ENCODE measurements around the gene PAPPA. TPM values are rescaled to one million over a fixed set of nuclear protein-coding genes. Genes with fewer than 3 reads are reported as not detected.

The PAPPA gene
- total and polyA plus RNA-seq, 9 of the 15 experiments (the other 6 are each of a cell fraction or from before 2014, with no cell fraction given) = 0.06 to 0.18 (median 0.11) TPM

DNA sequence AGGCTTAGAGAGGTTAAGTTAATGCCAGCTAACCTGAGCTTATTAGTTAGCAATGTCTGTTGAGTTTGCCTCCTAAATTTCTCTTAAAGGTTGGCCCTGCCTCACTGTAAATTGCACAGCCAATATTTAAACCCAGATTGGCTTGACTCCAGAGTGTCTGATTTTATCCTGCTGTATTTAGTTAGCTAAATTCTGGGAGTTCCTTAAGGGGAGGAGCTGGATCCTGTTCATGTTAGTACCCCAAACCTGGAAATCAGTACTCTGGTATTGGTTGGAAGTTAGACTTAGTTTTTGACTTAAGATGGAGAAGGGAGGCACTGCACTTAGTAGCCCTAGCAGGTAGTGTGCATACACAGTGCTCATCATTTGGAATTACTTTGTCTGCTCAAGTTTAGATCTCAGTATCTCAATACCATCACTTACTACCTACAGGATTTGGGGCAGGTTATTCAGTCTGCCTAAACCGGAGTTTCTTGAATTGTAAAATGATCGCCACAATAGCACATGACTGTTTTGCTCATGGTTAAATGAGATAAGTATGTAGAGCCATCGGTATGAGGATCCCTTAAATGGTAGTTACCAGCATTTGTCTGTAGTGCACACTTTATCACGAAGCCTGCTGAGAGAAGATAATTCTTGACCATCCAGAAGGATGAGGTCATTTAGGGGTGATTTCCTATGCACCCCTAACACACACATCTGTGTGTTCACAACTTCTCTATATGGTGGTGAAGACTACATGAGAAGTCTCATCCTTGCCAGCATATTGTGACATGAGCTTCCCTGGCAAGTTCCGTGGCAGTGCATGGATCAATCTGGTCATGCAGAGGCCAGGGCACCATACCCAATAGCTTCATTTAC, 268.8 kb downstream of the PAPPA start (continued):
- TF ChIP-seq MYNN (IDR thresholded peaks at IDR 0.05) = peak; percentile 83; the same call in 1 of the 2 replicates
- TF ChIP-seq MYNN (CRISPR knock-in tag; IDR thresholded peaks at IDR 0.05) = no peak
- peak; percentile 93 for TF ChIP-seq JUN (IDR thresholded peaks at IDR 0.05; ENCODE audit: borderline replicate concordance, low read depth, low read length)
- no peak for TF ChIP-seq JUN (CRISPR knock-in tag; IDR thresholded peaks at IDR 0.05; ENCODE audit: borderline replicate concordance)
- TF ChIP-seq GTF2A2 (tag; IDR thresholded peaks at IDR 0.05) = no peak
- TF ChIP-seq MEF2D (tag; conservative IDR thresholded peaks at IDR 0.05; ENCODE audit: low read depth) = no peak; the same call in 1 of the 2 replicates
- TF ChIP-seq, protein P1, sequence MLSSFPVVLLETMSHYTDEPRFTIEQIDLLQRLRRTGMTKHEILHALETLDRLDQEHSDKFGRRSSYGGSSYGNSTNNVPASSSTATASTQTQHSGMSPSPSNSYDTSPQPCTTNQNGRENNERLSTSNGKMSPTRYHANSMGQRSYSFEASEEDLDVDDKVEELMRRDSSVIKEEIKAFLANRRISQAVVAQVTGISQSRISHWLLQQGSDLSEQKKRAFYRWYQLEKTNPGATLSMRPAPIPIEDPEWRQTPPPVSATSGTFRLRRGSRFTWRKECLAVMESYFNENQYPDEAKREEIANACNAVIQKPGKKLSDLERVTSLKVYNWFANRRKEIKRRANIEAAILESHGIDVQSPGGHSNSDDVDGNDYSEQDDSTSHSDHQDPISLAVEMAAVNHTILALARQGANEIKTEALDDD (IDR thresholded peaks at IDR 0.05) = peak; percentile 97
- TF ChIP-seq TRIM24 (IDR thresholded peaks at IDR 0.05) = peak; percentile 78 to 92
- TF ChIP-seq MCM5 (IDR thresholded peaks at IDR 0.05; ENCODE audit: low read depth) = no peak
- TF ChIP-seq SMAD4 (CRISPR knock-in tag; conservative IDR thresholded peaks at IDR 0.05) = peak; percentile 84
- TF ChIP-seq, protein P2, sequence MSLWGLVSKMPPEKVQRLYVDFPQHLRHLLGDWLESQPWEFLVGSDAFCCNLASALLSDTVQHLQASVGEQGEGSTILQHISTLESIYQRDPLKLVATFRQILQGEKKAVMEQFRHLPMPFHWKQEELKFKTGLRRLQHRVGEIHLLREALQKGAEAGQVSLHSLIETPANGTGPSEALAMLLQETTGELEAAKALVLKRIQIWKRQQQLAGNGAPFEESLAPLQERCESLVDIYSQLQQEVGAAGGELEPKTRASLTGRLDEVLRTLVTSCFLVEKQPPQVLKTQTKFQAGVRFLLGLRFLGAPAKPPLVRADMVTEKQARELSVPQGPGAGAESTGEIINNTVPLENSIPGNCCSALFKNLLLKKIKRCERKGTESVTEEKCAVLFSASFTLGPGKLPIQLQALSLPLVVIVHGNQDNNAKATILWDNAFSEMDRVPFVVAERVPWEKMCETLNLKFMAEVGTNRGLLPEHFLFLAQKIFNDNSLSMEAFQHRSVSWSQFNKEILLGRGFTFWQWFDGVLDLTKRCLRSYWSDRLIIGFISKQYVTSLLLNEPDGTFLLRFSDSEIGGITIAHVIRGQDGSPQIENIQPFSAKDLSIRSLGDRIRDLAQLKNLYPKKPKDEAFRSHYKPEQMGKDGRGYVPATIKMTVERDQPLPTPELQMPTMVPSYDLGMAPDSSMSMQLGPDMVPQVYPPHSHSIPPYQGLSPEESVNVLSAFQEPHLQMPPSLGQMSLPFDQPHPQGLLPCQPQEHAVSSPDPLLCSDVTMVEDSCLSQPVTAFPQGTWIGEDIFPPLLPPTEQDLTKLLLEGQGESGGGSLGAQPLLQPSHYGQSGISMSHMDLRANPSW (CRISPR knock-in tag; IDR thresholded peaks at IDR 0.05) = no peak
- TF ChIP-seq ATF7 (IDR thresholded peaks at IDR 0.05) = peak; percentile 98
- TF ChIP-seq, protein P3, sequence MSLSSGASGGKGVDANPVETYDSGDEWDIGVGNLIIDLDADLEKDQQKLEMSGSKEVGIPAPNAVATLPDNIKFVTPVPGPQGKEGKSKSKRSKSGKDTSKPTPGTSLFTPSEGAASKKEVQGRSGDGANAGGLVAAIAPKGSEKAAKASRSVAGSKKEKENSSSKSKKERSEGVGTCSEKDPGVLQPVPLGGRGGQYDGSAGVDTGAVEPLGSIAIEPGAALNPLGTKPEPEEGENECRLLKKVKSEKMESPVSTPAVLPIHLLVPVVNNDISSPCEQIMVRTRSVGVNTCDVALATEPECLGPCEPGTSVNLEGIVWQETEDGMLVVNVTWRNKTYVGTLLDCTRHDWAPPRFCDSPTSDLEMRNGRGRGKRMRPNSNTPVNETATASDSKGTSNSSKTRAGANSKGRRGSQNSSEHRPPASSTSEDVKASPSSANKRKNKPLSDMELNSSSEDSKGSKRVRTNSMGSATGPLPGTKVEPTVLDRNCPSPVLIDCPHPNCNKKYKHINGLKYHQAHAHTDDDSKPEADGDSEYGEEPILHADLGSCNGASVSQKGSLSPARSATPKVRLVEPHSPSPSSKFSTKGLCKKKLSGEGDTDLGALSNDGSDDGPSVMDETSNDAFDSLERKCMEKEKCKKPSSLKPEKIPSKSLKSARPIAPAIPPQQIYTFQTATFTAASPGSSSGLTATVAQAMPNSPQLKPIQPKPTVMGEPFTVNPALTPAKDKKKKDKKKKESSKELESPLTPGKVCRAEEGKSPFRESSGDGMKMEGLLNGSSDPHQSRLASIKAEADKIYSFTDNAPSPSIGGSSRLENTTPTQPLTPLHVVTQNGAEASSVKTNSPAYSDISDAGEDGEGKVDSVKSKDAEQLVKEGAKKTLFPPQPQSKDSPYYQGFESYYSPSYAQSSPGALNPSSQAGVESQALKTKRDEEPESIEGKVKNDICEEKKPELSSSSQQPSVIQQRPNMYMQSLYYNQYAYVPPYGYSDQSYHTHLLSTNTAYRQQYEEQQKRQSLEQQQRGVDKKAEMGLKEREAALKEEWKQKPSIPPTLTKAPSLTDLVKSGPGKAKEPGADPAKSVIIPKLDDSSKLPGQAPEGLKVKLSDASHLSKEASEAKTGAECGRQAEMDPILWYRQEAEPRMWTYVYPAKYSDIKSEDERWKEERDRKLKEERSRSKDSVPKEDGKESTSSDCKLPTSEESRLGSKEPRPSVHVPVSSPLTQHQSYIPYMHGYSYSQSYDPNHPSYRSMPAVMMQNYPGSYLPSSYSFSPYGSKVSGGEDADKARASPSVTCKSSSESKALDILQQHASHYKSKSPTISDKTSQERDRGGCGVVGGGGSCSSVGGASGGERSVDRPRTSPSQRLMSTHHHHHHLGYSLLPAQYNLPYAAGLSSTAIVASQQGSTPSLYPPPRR (CRISPR knock-in tag; IDR thresholded peaks at IDR 0.05; ENCODE audit: borderline replicate concordance) = no peak
- peak; percentile 87 for TF ChIP-seq KLF16 (IDR thresholded peaks at IDR 0.05)
- TF ChIP-seq, protein P4, sequence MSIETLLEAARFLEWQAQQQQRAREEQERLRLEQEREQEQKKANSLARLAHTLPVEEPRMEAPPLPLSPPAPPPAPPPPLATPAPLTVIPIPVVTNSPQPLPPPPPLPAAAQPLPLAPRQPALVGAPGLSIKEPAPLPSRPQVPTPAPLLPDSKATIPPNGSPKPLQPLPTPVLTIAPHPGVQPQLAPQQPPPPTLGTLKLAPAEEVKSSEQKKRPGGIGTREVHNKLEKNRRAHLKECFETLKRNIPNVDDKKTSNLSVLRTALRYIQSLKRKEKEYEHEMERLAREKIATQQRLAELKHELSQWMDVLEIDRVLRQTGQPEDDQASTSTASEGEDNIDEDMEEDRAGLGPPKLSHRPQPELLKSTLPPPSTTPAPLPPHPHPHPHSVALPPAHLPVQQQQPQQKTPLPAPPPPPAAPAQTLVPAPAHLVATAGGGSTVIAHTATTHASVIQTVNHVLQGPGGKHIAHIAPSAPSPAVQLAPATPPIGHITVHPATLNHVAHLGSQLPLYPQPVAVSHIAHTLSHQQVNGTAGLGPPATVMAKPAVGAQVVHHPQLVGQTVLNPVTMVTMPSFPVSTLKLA (conservative IDR thresholded peaks at IDR 0.05) = peak; percentile 41 to 49; a peak in 1 of 4 replicates
- TF ChIP-seq HDAC3 (IDR thresholded peaks at IDR 0.05; ENCODE audit: borderline replicate concordance, partially characterized antibody) = peak; percentile 79
- TF ChIP-seq RFX5 (IDR thresholded peaks at IDR 0.05; ENCODE audit: low read depth, low read length) = no peak
